PC-3 (cell line): ENCODE results near the gene FOXD3. TPM values are rescaled to one million over a fixed set of nuclear protein-coding genes. Genes with fewer than 3 reads are reported as not detected.

Source experiments
- ATAC-seq: fragments of 200-7000 bp; cut with Tn5 transposase; 2 replicates; pipeline ENCODE4 v1.9.1; 2020; ENCODE audit warnings: mild to moderate bottlenecking, moderate library complexity
- BruUV-seq: library from RNA; stranded (reverse); fragments of 400-500 nt; replicated peaks from 2 replicates; lab custom pipeline; 2021; lab: Mats Ljungman, UMichigan
- CTCF ChIA-PET: fragments of 300-600 bp; sonication (Branson Sonifier 250); formaldehyde crosslinking; loops from one replicate; lab custom pipeline; 2022; ENCODE audit warnings: antibody characterized with exemption; lab: Charles Lee
- POLR2A ChIA-PET: fragments of 300-600 bp; sonication (Branson Sonifier 250); formaldehyde crosslinking; loops from one replicate; lab custom pipeline; 2022; ENCODE audit warnings: antibody characterized with exemption; ENCODE audit not compliant: unreplicated experiment; lab: Charles Lee
- DNase-seq: peaks from one replicate; pipeline ENCODE4 v3.0.0-alpha.2; 2015
- H2AFZ ChIP-seq: fragments of 300-600 bp; sonication (generic); 2 replicates; pipeline ENCODE4 v1.6.0; 2016; ENCODE audit warnings: antibody characterized with exemption, low read length
- H3F3A ChIP-seq: fragments of 300-600 bp; sonication (generic); one replicate; pipeline ENCODE4 v1.6.0; 2017; ENCODE audit warnings: antibody characterized with exemption, low read length, control low read depth, mild to moderate bottlenecking; ENCODE audit not compliant: unreplicated experiment
- H3K27ac ChIP-seq: fragments of 300-600 bp; sonication (generic); 2 replicates; pipeline ENCODE4 v1.5.1; 2016; ENCODE audit warnings: mild to moderate bottlenecking, low read length
- H3K27me3 ChIP-seq: fragments of 300-600 bp; sonication (generic); 2 replicates; pipeline ENCODE4 v1.6.1; 2016; ENCODE audit warnings: low read length, mixed read lengths
- H3K36me3 ChIP-seq: fragments of 300-600 bp; sonication (generic); 2 replicates; pipeline ENCODE4 v1.6.1; 2016; ENCODE audit warnings: low read depth, mixed run types, low read length, mixed read lengths
- H3K4me1 ChIP-seq: fragments of 300-600 bp; sonication (generic); 2 replicates; pipeline ENCODE4 v1.5.1; 2016; ENCODE audit warnings: low read length; ENCODE audit not compliant: insufficient read depth
- H3K4me2 ChIP-seq: fragments of 300-600 bp; sonication (generic); 2 replicates; pipeline ENCODE4 v1.6.0; 2016; ENCODE audit warnings: low read length
- H3K4me3 ChIP-seq: fragments of 300-600 bp; sonication (generic); 2 replicates; pipeline ENCODE4 v1.5.1; 2016; ENCODE audit warnings: mild to moderate bottlenecking, low read length, mixed read lengths
- H3K79me2 ChIP-seq: fragments of 300-600 bp; sonication (generic); 2 replicates; pipeline ENCODE4 v1.6.1; 2017; ENCODE audit warnings: low read length, mixed read lengths
- H3K9ac ChIP-seq: fragments of 300-600 bp; sonication (generic); 2 replicates; pipeline ENCODE4 v1.6.0; 2016; ENCODE audit warnings: mild to moderate bottlenecking, low read length
- H3K9me2 ChIP-seq: fragments of 300-600 bp; sonication (generic); replicated peaks from 2 replicates; pipeline ENCODE4 v1.6.1; 2016; ENCODE audit warnings: mixed run types, low read length, mixed read lengths
- H3K9me3 ChIP-seq: fragments of 300-600 bp; sonication (generic); 2 replicates; pipeline ENCODE4 v1.6.1; 2016; ENCODE audit warnings: low read length, mixed read lengths
- H4K20me1 ChIP-seq: fragments of 300-600 bp; sonication (generic); 2 replicates; pipeline ENCODE4 v1.6.1; 2016; ENCODE audit warnings: low read length, mixed read lengths
- CTCF ChIP-seq: fragments of 300-600 bp; sonication (generic); conservative IDR thresholded peaks from 2 replicates; pipeline ENCODE4 v1.5.1; 2017; ENCODE audit warnings: antibody characterized with exemption, low read depth, mild to moderate bottlenecking, low read length
- EZH2 ChIP-seq: fragments of 300-600 bp; sonication (generic); IDR thresholded peaks from one replicate; pipeline ENCODE4 v1.6.1; 2017; ENCODE audit warnings: antibody characterized with exemption, mild to moderate bottlenecking, low read length; ENCODE audit not compliant: unreplicated experiment
- EZH2phosphoT487 ChIP-seq: fragments of 300-600 bp; sonication (generic); IDR thresholded peaks from 2 replicates; pipeline ENCODE4 v1.6.1; 2018; ENCODE audit warnings: mild to moderate bottlenecking, antibody characterized with exemption, low read length, borderline replicate concordance
- intact Hi-C: fragments of 100-400 bp; cut with micrococcal nuclease; formaldehyde crosslinking; loops from 2 replicates; pipeline ENCODE4 v1.9.0; 2023
- total RNA-seq: library from RNA; depleted of rRNA; stranded (reverse); fragments of >200 nt; gene quantifications from 2 replicates; pipeline ENCODE4 v1.2.3, GENCODE V29; 2014

The FOXD3 gene
- total RNA-seq, 1 experiment from 2014 or later, result not detected

GRCh38 chr1:63274979-63275378 is 47.4 kb upstream of the FOXD3 start:
- Histone ChIP-seq H3K27me3 (peaks cover 26% of the 10 kb centered on the region), H3K4me1 (no peaks in the 10 kb centered on the region), H3K4me2 (no peak overlapping the region), H4K20me1 (no peaks in the 10 kb centered on the region), H3K79me2 (no peaks in the 10 kb centered on the region), H3K4me3 (no peak overlapping the region), H3F3A (no peaks in the 10 kb centered on the region), H3K9me2 (no peaks in the 10 kb centered on the region), H2AFZ (no peak overlapping the region), H3K9ac (no peak overlapping the region), H3K9me3 (no peaks in the 10 kb centered on the region), H3K27ac (no peak overlapping the region), H3K36me3 (no peaks in the 10 kb centered on the region)
- TF ChIP-seq CTCF (no peak), EZH2phosphoT487 (no peak), EZH2 (no peak)
- DNase-seq (no peak), ATAC-seq (no peak)
- intact Hi-C loops, result no loop called here
- POLR2A ChIA-PET, result no interaction called here
- CTCF ChIA-PET, result no interaction called here
- no TSS peak for BruUV-seq

GRCh38 chr1:63276624-63277023 is 45.7 kb upstream of the FOXD3 start:
- TF ChIP-seq EZH2, result no peak
- TF ChIP-seq CTCF, result no peak
- no peak for TF ChIP-seq EZH2phosphoT487
- Histone ChIP-seq H3K4me3 (no peak overlapping the region), H3K79me2 (no peaks in the 10 kb centered on the region), H3K36me3 (no peaks in the 10 kb centered on the region), H3K27ac (no peak overlapping the region), H3K9me3 (no peaks in the 10 kb centered on the region), H4K20me1 (no peaks in the 10 kb centered on the region), H3F3A (no peaks in the 10 kb centered on the region), H3K9me2 (no peaks in the 10 kb centered on the region), H3K27me3 (peaks cover 26% of the 10 kb centered on the region), H3K4me2 (no peak overlapping the region), H3K4me1 (no peaks in the 10 kb centered on the region), H2AFZ (no peak overlapping the region), H3K9ac (no peak overlapping the region)
- no TSS peak for BruUV-seq
- intact Hi-C loops, result no loop called here
- POLR2A ChIA-PET, result no interaction called here
- ATAC-seq (no peak), DNase-seq (no peak)
- CTCF ChIA-PET, result no interaction called here

- no peak for ATAC-seq
These were observed 44.9 kb upstream of the FOXD3 start for GRCh38 chr1:63277195-63278192.

More at GRCh38 chr1:63277195-63278192, 44.9 kb upstream of the FOXD3 start:
- Histone ChIP-seq H3K4me2 (no peak overlapping the region), H3K4me1 (no peaks in the 10 kb centered on the region), H3K36me3 (no peaks in the 10 kb centered on the region), H3K79me2 (no peaks in the 10 kb centered on the region), H3F3A (no peaks in the 10 kb centered on the region), H3K9me3 (no peaks in the 10 kb centered on the region), H3K27ac (no peak overlapping the region), H4K20me1 (no peaks in the 10 kb centered on the region), H2AFZ (no peak overlapping the region), H3K27me3 (peaks cover 26% of the 10 kb centered on the region), H3K9me2 (no peaks in the 10 kb centered on the region), H3K9ac (no peak overlapping the region), H3K4me3 (no peak overlapping the region)
- ChIA-PET POLR2A (no interaction called here), CTCF (interaction anchor here (0.7 kb wide), 1 partner anchor 28 kb away, joined by 4 read pairs; no protein-coding TSS in a partner anchor)
- intact Hi-C loops, result no loop called here
- DNase-seq, result no peak
- TF ChIP-seq EZH2, result no peak
- no TSS peak for BruUV-seq
